Activated naive CD8-positive, alpha-beta T cell treated with anti-CD3 and anti-CD28 coated beads for 36 hours (primary cell): ENCODE results near the gene C1S. TPM values are rescaled to one million over a fixed set of nuclear protein-coding genes. Genes with fewer than 3 reads are reported as not detected.

Experiments
- DNase-seq: peaks from one replicate; pipeline ENCODE4 v3.0.0; 2021
- H3K27ac Mint-ChIP-seq: one replicate; pipeline ENCODE4 v1.8.0; 2022; ENCODE audit warnings: mild to moderate bottlenecking, moderate library complexity, mixed read lengths
- H3K27me3 Mint-ChIP-seq: one replicate; pipeline ENCODE4 v1.8.0; 2022; ENCODE audit warnings: mild to moderate bottlenecking, mixed read lengths
- H3K36me3 Mint-ChIP-seq: one replicate; pipeline ENCODE4 v1.8.0; 2021; ENCODE audit warnings: mild to moderate bottlenecking, mixed read lengths
- H3K4me1 Mint-ChIP-seq: one replicate; pipeline ENCODE4 v1.8.0; 2021; ENCODE audit warnings: mixed read lengths
- H3K4me3 Mint-ChIP-seq: one replicate; pipeline ENCODE4 v1.8.0; 2022; ENCODE audit warnings: mild to moderate bottlenecking, moderate library complexity, mixed read lengths
- H3K9me3 Mint-ChIP-seq: one replicate; pipeline ENCODE4 v1.8.0; 2022; ENCODE audit warnings: mixed read lengths
- total RNA-seq, 2 experiments: library from RNA; stranded (reverse); gene quantifications; one replicate each; pipeline ENCODE4 v1.2.3, GENCODE V29; 2021

Gene C1S
- total RNA-seq, 2 experiments from 2014 or later: 0.47 to 0.66 TPM

GRCh38 chr12:7079826-7080125, 19.3 kb downstream of the C1S start:
- Mint-ChIP-seq H3K4me3 (no peak overlapping the region), H3K27ac (no peak overlapping the region), H3K4me1 (no peaks in the 10 kb centered on the region), H3K36me3 (peaks cover 3% of the 10 kb centered on the region), H3K27me3 (no peaks in the 10 kb centered on the region), H3K9me3 (peaks cover 4% of the 10 kb centered on the region)
- no peak for DNase-seq

GRCh38 chr12:7081037-7081436, 20.5 kb downstream of the C1S start:
- Mint-ChIP-seq H3K27ac (no peak overlapping the region), H3K27me3 (no peaks in the 10 kb centered on the region), H3K9me3 (peaks cover 4% of the 10 kb centered on the region), H3K4me3 (no peak overlapping the region), H3K4me1 (no peaks in the 10 kb centered on the region), H3K36me3 (peaks cover 3% of the 10 kb centered on the region)
- no peak for DNase-seq

GRCh38 chr12:7083125-7083524, 22.6 kb downstream of the C1S start:
- H3K4me1 Mint-ChIP-seq: no peaks in the 10 kb centered on the region
- H3K36me3 Mint-ChIP-seq: peaks cover 3% of the 10 kb centered on the region
- no peaks in the 10 kb centered on the region for H3K27me3 Mint-ChIP-seq
- no peak overlapping the region for H3K27ac Mint-ChIP-seq
- no peak overlapping the region for H3K4me3 Mint-ChIP-seq
- no peak for DNase-seq
- peaks cover 4% of the 10 kb centered on the region for H3K9me3 Mint-ChIP-seq

GRCh38 chr12:7089196-7089871, 28.8 kb downstream of the C1S start:
- Mint-ChIP-seq H3K9me3 (no peaks in the 10 kb centered on the region), H3K27me3 (no peaks in the 10 kb centered on the region), H3K36me3 (no peaks in the 10 kb centered on the region), H3K27ac (no peak overlapping the region), H3K4me3 (no peak overlapping the region), H3K4me1 (peaks cover 7% of the 10 kb centered on the region)
- DNase-seq: no peak

GRCh38 chr12:7090222-7090998, 29.9 kb downstream of the C1S start:
- peaks cover 7% of the 10 kb centered on the region for H3K4me1 Mint-ChIP-seq
- H3K27ac Mint-ChIP-seq: no peak overlapping the region
- H3K4me3 Mint-ChIP-seq: no peak overlapping the region
- DNase-seq: no peak
- no peaks in the 10 kb centered on the region for H3K36me3 Mint-ChIP-seq
- no peaks in the 10 kb centered on the region for H3K27me3 Mint-ChIP-seq
- no peaks in the 10 kb centered on the region for H3K9me3 Mint-ChIP-seq

- H3K27ac Mint-ChIP-seq: peak overlapping the region; percentile 17
- no peak for DNase-seq
- no peaks in the 10 kb centered on the region for H3K27me3 Mint-ChIP-seq
- no peak overlapping the region for H3K4me3 Mint-ChIP-seq
- no peaks in the 10 kb centered on the region for H3K36me3 Mint-ChIP-seq
- no peaks in the 10 kb centered on the region for H3K9me3 Mint-ChIP-seq
- H3K4me1 Mint-ChIP-seq: peaks cover 7% of the 10 kb centered on the region
These were observed 30.7 kb downstream of the C1S start for GRCh38 chr12:7091171-7091570.

- Mint-ChIP-seq H3K4me1 (peaks cover 7% of the 10 kb centered on the region), H3K27me3 (no peaks in the 10 kb centered on the region), H3K36me3 (no peaks in the 10 kb centered on the region), H3K9me3 (no peaks in the 10 kb centered on the region), H3K27ac (peak overlapping the region; percentile 49), H3K4me3 (peak overlapping the region; percentile 80)
- no peak for DNase-seq
These were observed 31.2 kb downstream of the C1S start for GRCh38 chr12:7091660-7092228.

GRCh38 chr12:7092229-7092985, 31.9 kb downstream of the C1S start, which contains the start of gene C1R:
C1R (minus strand) TSS chr12:7092445; CDS start chr12:7092388, 57 bp downstream.
- Mint-ChIP-seq H3K4me3 (peak within 1 kb of the TSS; percentile 80), H3K36me3 (no peaks in the 10 kb centered on the region), H3K27me3 (no peaks in the 10 kb centered on the region), H3K9me3 (no peaks in the 10 kb centered on the region), H3K4me1 (peaks cover 7% of the 10 kb centered on the region), H3K27ac (peak within 1 kb of the TSS; percentile 49)
- DNase-seq: peak; percentile 57

GRCh38 chr12:7092986-7093460, 32.5 kb downstream of the C1S start:
- Mint-ChIP-seq H3K9me3 (no peaks in the 10 kb centered on the region), H3K27me3 (no peaks in the 10 kb centered on the region), H3K4me1 (peaks cover 7% of the 10 kb centered on the region), H3K36me3 (no peaks in the 10 kb centered on the region), H3K4me3 (no peak overlapping the region), H3K27ac (no peak overlapping the region)
- no peak for DNase-seq

- Mint-ChIP-seq H3K27me3 (no peaks in the 10 kb centered on the region), H3K9me3 (no peaks in the 10 kb centered on the region), H3K27ac (no peak overlapping the region)
These were observed 33.0 kb downstream of the C1S start for GRCh38 chr12:7093486-7093885.

GRCh38 chr12:7093892-7094291, 33.4 kb downstream of the C1S start:
- H3K27ac Mint-ChIP-seq: no peak overlapping the region
- no peak for DNase-seq
- H3K4me3 Mint-ChIP-seq: no peak overlapping the region
- peaks cover 7% of the 10 kb centered on the region for H3K4me1 Mint-ChIP-seq
- H3K36me3 Mint-ChIP-seq: no peaks in the 10 kb centered on the region
- H3K9me3 Mint-ChIP-seq: no peaks in the 10 kb centered on the region
- no peaks in the 10 kb centered on the region for H3K27me3 Mint-ChIP-seq

More at GRCh38 chr12:7093486-7093885, 33.0 kb downstream of the C1S start:
- Mint-ChIP-seq H3K4me1 (peaks cover 7% of the 10 kb centered on the region), H3K36me3 (no peaks in the 10 kb centered on the region), H3K4me3 (no peak overlapping the region)
- DNase-seq: no peak

GRCh38 chr12:7096006-7096932, 35.8 kb downstream of the C1S start:
- no peak overlapping the region for H3K4me3 Mint-ChIP-seq
- H3K36me3 Mint-ChIP-seq: peaks cover 3% of the 10 kb centered on the region
- no peak overlapping the region for H3K27ac Mint-ChIP-seq
- H3K4me1 Mint-ChIP-seq: peaks cover 7% of the 10 kb centered on the region
- H3K27me3 Mint-ChIP-seq: no peaks in the 10 kb centered on the region
- DNase-seq: no peak
- no peaks in the 10 kb centered on the region for H3K9me3 Mint-ChIP-seq

GRCh38 chr12:7096979-7097378, 36.5 kb downstream of the C1S start:
- no peak for DNase-seq
- Mint-ChIP-seq H3K9me3 (no peaks in the 10 kb centered on the region), H3K4me1 (peaks cover 6% of the 10 kb centered on the region), H3K27me3 (no peaks in the 10 kb centered on the region), H3K36me3 (peaks cover 3% of the 10 kb centered on the region), H3K4me3 (no peak overlapping the region), H3K27ac (no peak overlapping the region)

GRCh38 chr12:7099290-7099996, 38.9 kb downstream of the C1S start:
- H3K27ac Mint-ChIP-seq: no peak overlapping the region
- no peak for DNase-seq
- peaks cover 3% of the 10 kb centered on the region for H3K36me3 Mint-ChIP-seq
- H3K4me3 Mint-ChIP-seq: no peak overlapping the region
- no peaks in the 10 kb centered on the region for H3K9me3 Mint-ChIP-seq
- peaks cover 7% of the 10 kb centered on the region for H3K4me1 Mint-ChIP-seq
- no peaks in the 10 kb centered on the region for H3K27me3 Mint-ChIP-seq
